ENCODE data around the gene PID1.

Gene PID1

DNA sequence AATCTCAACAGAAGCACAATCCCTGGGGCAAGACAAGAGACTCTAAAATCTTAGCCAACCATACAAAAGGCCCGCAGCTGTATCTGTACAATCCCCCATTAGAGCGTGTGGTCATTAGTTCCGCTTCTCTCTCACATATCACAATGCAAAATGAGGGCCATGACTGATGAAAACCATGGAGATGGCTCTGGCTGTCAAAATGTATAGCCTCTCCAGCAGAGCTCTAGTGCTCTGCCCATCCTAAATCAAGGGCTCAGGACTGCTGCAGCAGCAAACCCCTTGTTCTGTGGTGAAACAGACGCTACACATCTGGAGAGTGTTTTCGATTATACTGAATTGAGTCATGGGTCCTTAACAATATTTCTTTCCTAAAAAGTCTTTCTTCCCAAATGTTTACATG lies 221.0 kb downstream of the PID1 start:
- H4K20me1 ChIP-seq (ENCODE audit: insufficient read depth) = no peaks in the 10 kb centered on the region
- H3K4me2 ChIP-seq = no peak overlapping the region
- H3K27ac ChIP-seq = no peak overlapping the region
- no peak overlapping the region for H3K9ac ChIP-seq
- no peaks in the 10 kb centered on the region for H3K36me3 ChIP-seq (ENCODE audit: insufficient read depth)
- H3K4me3 ChIP-seq (IDR thresholded peaks at IDR 0.05; ENCODE audit: insufficient read depth, low read depth, low read length) = no peak overlapping the region
- TF ChIP-seq, protein P1, sequence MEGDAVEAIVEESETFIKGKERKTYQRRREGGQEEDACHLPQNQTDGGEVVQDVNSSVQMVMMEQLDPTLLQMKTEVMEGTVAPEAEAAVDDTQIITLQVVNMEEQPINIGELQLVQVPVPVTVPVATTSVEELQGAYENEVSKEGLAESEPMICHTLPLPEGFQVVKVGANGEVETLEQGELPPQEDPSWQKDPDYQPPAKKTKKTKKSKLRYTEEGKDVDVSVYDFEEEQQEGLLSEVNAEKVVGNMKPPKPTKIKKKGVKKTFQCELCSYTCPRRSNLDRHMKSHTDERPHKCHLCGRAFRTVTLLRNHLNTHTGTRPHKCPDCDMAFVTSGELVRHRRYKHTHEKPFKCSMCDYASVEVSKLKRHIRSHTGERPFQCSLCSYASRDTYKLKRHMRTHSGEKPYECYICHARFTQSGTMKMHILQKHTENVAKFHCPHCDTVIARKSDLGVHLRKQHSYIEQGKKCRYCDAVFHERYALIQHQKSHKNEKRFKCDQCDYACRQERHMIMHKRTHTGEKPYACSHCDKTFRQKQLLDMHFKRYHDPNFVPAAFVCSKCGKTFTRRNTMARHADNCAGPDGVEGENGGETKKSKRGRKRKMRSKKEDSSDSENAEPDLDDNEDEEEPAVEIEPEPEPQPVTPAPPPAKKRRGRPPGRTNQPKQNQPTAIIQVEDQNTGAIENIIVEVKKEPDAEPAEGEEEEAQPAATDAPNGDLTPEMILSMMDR (conservative IDR thresholded peaks at IDR 0.05; ENCODE audit: low read depth, low read length) = no peak
- H3K4me1 ChIP-seq (ENCODE audit: low read depth, poor library complexity, severe bottlenecking) = no peaks in the 10 kb centered on the region
- H3K27me3 ChIP-seq (ENCODE audit: insufficient read depth, low read depth) = no peaks in the 10 kb centered on the region
- H3K79me2 ChIP-seq (ENCODE audit: insufficient read depth, low read depth) = no peaks in the 10 kb centered on the region
- H2AFZ ChIP-seq (ENCODE audit: low read depth) = no peak overlapping the region

DNA sequence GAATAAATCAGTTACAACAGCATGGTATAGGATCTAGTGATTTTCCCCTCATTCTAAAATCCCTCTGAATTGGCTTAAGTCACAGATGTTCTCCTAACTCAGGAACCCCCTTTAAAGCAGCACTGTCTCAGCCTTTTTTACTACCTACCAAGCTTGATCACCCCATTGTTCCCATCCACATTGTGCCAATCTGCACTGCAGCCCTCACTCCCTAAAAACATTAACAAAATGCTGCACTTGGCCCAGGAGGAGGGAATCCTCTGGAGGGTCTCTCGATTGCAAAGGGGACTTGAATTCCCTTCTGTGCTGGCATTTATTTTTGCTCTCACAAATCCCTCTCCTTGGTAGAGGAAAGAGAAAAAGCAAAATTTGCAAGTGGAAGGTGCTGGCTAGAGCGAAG lies 223.0 kb downstream of the PID1 start:
- Histone ChIP-seq H3K4me1 (ENCODE audit: low read depth, poor library complexity, severe bottlenecking) (no peaks in the 10 kb centered on the region), H3K79me2 (ENCODE audit: insufficient read depth, low read depth) (no peaks in the 10 kb centered on the region), H3K9ac (no peak overlapping the region), H2AFZ (ENCODE audit: low read depth) (no peak overlapping the region), H3K4me3 (IDR thresholded peaks at IDR 0.05; ENCODE audit: insufficient read depth, low read depth, low read length) (no peak overlapping the region), H3K27me3 (ENCODE audit: insufficient read depth, low read depth) (no peaks in the 10 kb centered on the region), H4K20me1 (ENCODE audit: insufficient read depth) (no peaks in the 10 kb centered on the region), H3K36me3 (ENCODE audit: insufficient read depth) (no peaks in the 10 kb centered on the region), H3K4me2 (no peak overlapping the region), H3K27ac (no peak overlapping the region)
- TF ChIP-seq, protein P1 (conservative IDR thresholded peaks at IDR 0.05; ENCODE audit: low read depth, low read length) = no peak

DNA sequence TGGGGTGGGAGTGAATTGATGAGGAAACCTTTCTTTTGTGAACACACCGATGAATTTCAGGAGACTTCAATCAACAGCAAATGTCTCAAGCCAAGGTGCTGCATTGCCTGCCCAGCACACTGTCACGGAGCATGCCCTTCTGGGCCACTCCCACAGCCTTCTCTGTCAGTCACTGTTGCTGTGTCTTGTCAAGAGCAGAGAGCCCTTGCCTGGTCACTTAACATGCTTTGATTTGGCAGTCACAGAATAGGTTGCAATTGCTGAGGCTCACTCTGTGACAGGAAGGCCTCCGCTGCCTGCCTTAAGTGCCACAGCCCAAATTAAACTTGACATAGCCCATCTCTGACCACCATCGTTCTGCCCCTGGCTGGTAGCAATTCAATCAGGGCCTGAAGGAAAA lies 225.4 kb downstream of the PID1 start:
- Histone ChIP-seq H4K20me1 (ENCODE audit: insufficient read depth) (no peaks in the 10 kb centered on the region), H3K4me2 (no peak overlapping the region), H3K27me3 (ENCODE audit: insufficient read depth, low read depth) (no peaks in the 10 kb centered on the region), H3K4me3 (IDR thresholded peaks at IDR 0.05; ENCODE audit: insufficient read depth, low read depth, low read length) (no peak overlapping the region), H2AFZ (ENCODE audit: low read depth) (no peak overlapping the region), H3K27ac (no peak overlapping the region), H3K4me1 (ENCODE audit: low read depth, poor library complexity, severe bottlenecking) (no peaks in the 10 kb centered on the region), H3K9ac (no peak overlapping the region), H3K79me2 (ENCODE audit: insufficient read depth, low read depth) (no peaks in the 10 kb centered on the region), H3K36me3 (ENCODE audit: insufficient read depth) (no peaks in the 10 kb centered on the region)
- TF ChIP-seq, protein P1 (conservative IDR thresholded peaks at IDR 0.05; ENCODE audit: low read depth, low read length) = no peak

DNA sequence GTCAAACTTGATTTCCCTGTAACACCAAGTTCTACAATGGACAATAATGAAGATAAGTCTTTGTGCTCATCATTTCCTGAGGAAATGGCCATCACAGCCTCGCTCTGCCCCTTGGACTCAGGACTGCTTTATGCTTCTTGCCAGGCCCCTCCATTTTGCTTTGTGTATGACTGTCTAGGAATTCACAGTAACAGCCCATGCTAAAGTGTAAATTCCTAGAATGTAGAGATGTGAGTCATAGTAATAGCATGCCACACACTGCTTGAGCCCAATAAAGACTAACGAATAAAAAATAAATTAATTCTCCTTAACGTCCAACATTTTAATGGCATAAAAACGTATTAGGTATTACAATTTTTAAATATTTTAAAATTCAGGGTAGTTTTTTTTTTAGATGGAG lies 226.5 kb downstream of the PID1 start:
- Histone ChIP-seq H3K27ac (no peak overlapping the region), H3K36me3 (ENCODE audit: insufficient read depth) (no peaks in the 10 kb centered on the region)

More for the DNA sequence above, 226.5 kb downstream of the PID1 start:
- Histone ChIP-seq H2AFZ (ENCODE audit: low read depth) (no peak overlapping the region), H3K4me2 (no peak overlapping the region), H3K27me3 (ENCODE audit: insufficient read depth, low read depth) (no peaks in the 10 kb centered on the region), H3K9ac (no peak overlapping the region), H3K4me1 (ENCODE audit: low read depth, poor library complexity, severe bottlenecking) (no peaks in the 10 kb centered on the region), H4K20me1 (ENCODE audit: insufficient read depth) (no peaks in the 10 kb centered on the region), H3K79me2 (ENCODE audit: insufficient read depth, low read depth) (no peaks in the 10 kb centered on the region), H3K4me3 (IDR thresholded peaks at IDR 0.05; ENCODE audit: insufficient read depth, low read depth, low read length) (no peak overlapping the region)
- TF ChIP-seq, protein P1 (conservative IDR thresholded peaks at IDR 0.05; ENCODE audit: low read depth, low read length) = no peak
